Lung (tissue), 12 donors: ENCODE results near the gene GRIP1. TPM values are rescaled to one million over a fixed set of nuclear protein-coding genes. Genes with fewer than 3 reads are reported as not detected.

Experiments used
- ATAC-seq: fragments of 200-7000 bp; cut with Tn5 transposase; one replicate; pipeline ENCODE4 v1.9.1; 2020; ENCODE audit warnings: moderate number of reproducible peaks; ENCODE audit not compliant: insufficient read depth, low FRiP score
- DNase-seq, 3 donors: peaks; one replicate each; pipeline ENCODE4 v3.0.0-alpha.2; 2013 to 2017
- H3K27ac ChIP-seq, 2 donors: one replicate each; pipeline ENCODE4 v1.5.1; 2013; ENCODE audit warnings: mild to moderate bottlenecking in 2 of 2, moderate library complexity in 2 of 2, control low read depth in 1 of 2, inconsistent platforms in 1 of 2, low read depth in 1 of 2, low read length in 1 of 2
- H3K27me3 ChIP-seq, 3 donors: one replicate each; pipeline ENCODE4 v1.5.1; 2013; ENCODE audit warnings: low read length in 2 of 3; ENCODE audit not compliant: control insufficient read depth in 3 of 3, insufficient read depth in 3 of 3
- H3K36me3 ChIP-seq, 4 donors: one replicate each; pipeline ENCODE4 v1.5.1; 2013; ENCODE audit warnings: low read length in 4 of 4, mild to moderate bottlenecking in 1 of 4, moderate library complexity in 1 of 4; ENCODE audit not compliant: control insufficient read depth in 4 of 4, insufficient read depth in 4 of 4
- H3K4me1 ChIP-seq, 5 donors: one replicate each; pipeline ENCODE4 v1.5.1; 2013; ENCODE audit warnings: low read length in 5 of 5, mild to moderate bottlenecking in 2 of 5, moderate library complexity in 1 of 5; ENCODE audit not compliant: control insufficient read depth in 5 of 5, insufficient read depth in 5 of 5
- H3K4me3 ChIP-seq: one replicate; pipeline ENCODE4 v1.5.1; 2013; ENCODE audit warnings: mild to moderate bottlenecking, control low read depth, moderate library complexity
- H3K9ac ChIP-seq, 2 donors: one replicate each; pipeline ENCODE4 v1.5.1; 2013; ENCODE audit warnings: low read length in 2 of 2, control low read depth in 1 of 2; ENCODE audit not compliant: insufficient read depth in 1 of 2
- H3K9me3 ChIP-seq, 4 donors: one replicate each; pipeline ENCODE4 v1.5.1; 2013; ENCODE audit warnings: low read length in 3 of 4, mild to moderate bottlenecking in 1 of 4, moderate library complexity in 1 of 4; ENCODE audit not compliant: control insufficient read depth in 4 of 4, insufficient read depth in 3 of 4
- CTCF ChIP-seq: IDR thresholded peaks from 2 replicates; pipeline ENCODE4 v1.5.1; 2012; ENCODE audit warnings: mild to moderate bottlenecking; ENCODE audit errors: control extremely low read depth, extremely low read depth
- WGBS, 2 donors: extraction: QIAGEN DNeasy Blood & Tissue Kit; methylation state at CpG; one replicate each; pipeline ENCODE4 v1.1.7; 2013; 5-methylcytosine and 5-hydroxymethylcytosine counted together
- polyA plus RNA-seq, 2 donors: library from polyadenylated mRNA; stranded (reverse); fragments of 200-250 nt; gene quantifications; one replicate each; pipeline ENCODE4 v1.2.1, GENCODE V29; 2013
- total RNA-seq, 2 donors: library from RNA; depleted of rRNA in 1 of 2; stranded (reverse); fragments of >200 nt in 1 of 2; gene quantifications; one replicate each; pipeline ENCODE4 v1.2.1, GENCODE V29; 2014 to 2021
- donor health status: control.
- donor health status: control.
- donor health status: Bipolar disorder and iron deficiency.
- donor health status: healthy.
- donor health status: DM: yes; HTN: yes; CAD: no.

The GRIP1 gene
- total and polyA plus RNA-seq, 4 donors = 0.20 to 3.6 (median 0.83) TPM

GRCh38 chr12:66584673-66585072 is 94.2 kb downstream of the GRIP1 start:
- 95 to 98% methylated on average over 4 of the region's 4 CpGs for WGBS, 2 donors
- H3K27ac ChIP-seq = no peak overlapping the region
- H3K4me1 ChIP-seq = no peaks in the 10 kb centered on the region
- no peak overlapping the region for H3K9ac ChIP-seq
- no peak for TF ChIP-seq CTCF
- DNase-seq (no peak), ATAC-seq (no peak)
- H3K9me3 ChIP-seq = no peaks in the 10 kb centered on the region
- no peaks in the 10 kb centered on the region for H3K27me3 ChIP-seq
- no peak overlapping the region for H3K4me3 ChIP-seq
- H3K36me3 ChIP-seq = no peaks in the 10 kb centered on the region

GRCh38 chr12:66573605-66574004 is 105.3 kb downstream of the GRIP1 start:
- no peak for ATAC-seq
- H3K4me1 ChIP-seq = no peaks in the 10 kb centered on the region
- no peaks in the 10 kb centered on the region for H3K36me3 ChIP-seq
- DNase-seq = no peak
- 84 to 88% methylated on average over 5 of the region's 5 CpGs for WGBS, 2 donors
- H3K27ac ChIP-seq = no peak overlapping the region
- H3K27me3 ChIP-seq = no peaks in the 10 kb centered on the region
- no peaks in the 10 kb centered on the region for H3K9me3 ChIP-seq
- no peak overlapping the region for H3K4me3 ChIP-seq
- TF ChIP-seq CTCF = no peak
- no peak overlapping the region for H3K9ac ChIP-seq

GRCh38 chr12:66572845-66573244 is 106.0 kb downstream of the GRIP1 start:
- Histone ChIP-seq H3K4me3 (no peak overlapping the region), H3K27ac (no peak overlapping the region), H3K4me1 (no peaks in the 10 kb centered on the region), H3K36me3 (no peaks in the 10 kb centered on the region), H3K9ac (no peak overlapping the region), H3K27me3 (no peaks in the 10 kb centered on the region), H3K9me3 (no peaks in the 10 kb centered on the region)
- DNase-seq (no peak), ATAC-seq (no peak)
- WGBS, 2 donors = 94 to 96% methylated on average over 6 of the region's 6 CpGs
- no peak for TF ChIP-seq CTCF

DNA sequence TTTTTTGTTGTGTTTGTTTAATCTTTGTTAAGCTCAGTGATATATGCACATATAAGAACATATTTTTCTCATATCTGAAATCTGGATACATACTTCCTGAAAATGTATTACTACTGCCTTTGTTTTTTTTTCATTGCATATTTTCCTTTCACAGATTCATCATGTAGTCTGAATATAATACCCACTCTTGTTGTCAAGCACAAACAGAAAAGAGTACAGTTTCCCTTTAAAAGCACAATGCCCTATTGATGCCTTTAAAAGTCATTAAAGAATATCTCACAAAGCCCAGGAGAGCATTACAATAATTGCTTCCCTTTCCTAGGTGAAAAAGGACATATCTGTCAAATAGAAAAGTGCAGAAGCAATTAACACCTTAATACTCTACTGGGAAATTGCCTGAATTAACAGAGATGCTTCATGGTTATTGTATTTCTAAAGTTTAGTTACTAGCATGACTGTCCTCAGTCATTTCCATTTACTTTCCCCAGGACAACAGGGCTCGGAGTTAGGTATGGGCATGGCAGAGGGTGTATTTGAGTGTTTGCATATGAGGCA is 107.4 kb downstream of the GRIP1 start:
- H3K27ac ChIP-seq = no peak overlapping the region
- no peaks in the 10 kb centered on the region for H3K36me3 ChIP-seq
- DNase-seq = peak in 1 of 3 donors; percentile 6
- no peak for TF ChIP-seq CTCF
- 69 to 88% methylated on average over 1 of the region's 1 CpG for WGBS, 2 donors
- H3K9ac ChIP-seq = no peak overlapping the region
- no peak for ATAC-seq
- H3K4me1 ChIP-seq = no peaks in the 10 kb centered on the region
- H3K9me3 ChIP-seq = no peaks in the 10 kb centered on the region
- H3K27me3 ChIP-seq = no peaks in the 10 kb centered on the region
- H3K4me3 ChIP-seq = no peak overlapping the region
